Activated T-cell treated with anti-CD3 and anti-CD28 coated beads, Interleukin-2, amount 50 U/mL, for 72 hours (primary cell): ENCODE results near the gene ACSL3. TPM values are rescaled to one million over a fixed set of nuclear protein-coding genes. Genes with fewer than 3 reads are reported as not detected.

Experiments used
- ATAC-seq, 2 donors: fragments of 150-1000 bp; cut with Tn5 transposase; replicated peaks in 1 of 2; 2 replicates each; pipeline ENCODE4 v1.10.0; 2021; ENCODE audit warnings: moderate library complexity in 2 of 2, mild to moderate bottlenecking in 1 of 2
- DNase-seq, 2 donors: peaks; one replicate each; pipeline ENCODE4 v3.0.0; 2021 to 2022; ENCODE audit warnings: mixed read lengths in 1 of 2
- H3K27ac Mint-ChIP-seq: one replicate; pipeline ENCODE4 v1.8.0; 2022; ENCODE audit warnings: mild to moderate bottlenecking, moderate library complexity, mixed read lengths
- H3K27me3 Mint-ChIP-seq: one replicate; pipeline ENCODE4 v1.8.0; 2022; ENCODE audit warnings: low read depth, mixed read lengths
- H3K36me3 Mint-ChIP-seq, 2 donors: one replicate each; pipeline ENCODE4 v1.8.0; 2022; ENCODE audit warnings: mixed read lengths in 2 of 2, mild to moderate bottlenecking in 1 of 2; ENCODE audit not compliant: insufficient read depth in 2 of 2
- H3K4me1 Mint-ChIP-seq: one replicate; pipeline ENCODE4 v1.8.0; 2022; ENCODE audit warnings: low read depth, mixed read lengths
- H3K4me3 Mint-ChIP-seq, 2 donors: one replicate each; pipeline ENCODE4 v1.8.0; 2022; ENCODE audit warnings: mild to moderate bottlenecking in 2 of 2, mixed read lengths in 2 of 2, moderate library complexity in 2 of 2
- H3K9me3 Mint-ChIP-seq, 2 donors: one replicate each; pipeline ENCODE4 v1.8.0; 2022; ENCODE audit warnings: mixed read lengths in 2 of 2
- total RNA-seq, 2 donors: library from RNA; stranded (reverse); gene quantifications; one replicate each; pipeline ENCODE4 v1.2.3, GENCODE V29; 2022

Gene ACSL3
- total RNA-seq, 2 donors from 2014 or later, result 63.3 to 69.3 TPM

- H3K9me3 Mint-ChIP-seq, result peaks cover 1 to 4% of the 10 kb centered on the region in 2 donors
- peaks cover 17 to 51% of the 10 kb centered on the region in 2 donors for H3K36me3 Mint-ChIP-seq
- no peaks in the 10 kb centered on the region for H3K4me1 Mint-ChIP-seq
- no peak for ATAC-seq
- H3K27ac Mint-ChIP-seq, result no peak overlapping the region
- no peaks in the 10 kb centered on the region for H3K27me3 Mint-ChIP-seq
- H3K4me3 Mint-ChIP-seq, result no peak overlapping the region
- DNase-seq, result no peak
Measured at GRCh38 chr2:222933458-222933857, 72.6 kb downstream of the ACSL3 start.

- H3K4me1 Mint-ChIP-seq, result no peaks in the 10 kb centered on the region
- ATAC-seq (no peak), DNase-seq (no peak)
- no peak overlapping the region for H3K27ac Mint-ChIP-seq
- H3K4me3 Mint-ChIP-seq, result no peak overlapping the region
- peaks cover 20 to 49% of the 10 kb centered on the region in 2 donors for H3K36me3 Mint-ChIP-seq
- peaks cover 3 to 4% of the 10 kb centered on the region in 2 donors for H3K9me3 Mint-ChIP-seq
- no peaks in the 10 kb centered on the region for H3K27me3 Mint-ChIP-seq
Measured at GRCh38 chr2:222935688-222936298, 75.0 kb downstream of the ACSL3 start.

GRCh38 chr2:222936705-222937104, 75.9 kb downstream of the ACSL3 start:
- no peak for DNase-seq
- Mint-ChIP-seq H3K27ac (no peak overlapping the region), H3K27me3 (no peaks in the 10 kb centered on the region), H3K4me3 (no peak overlapping the region), H3K4me1 (no peaks in the 10 kb centered on the region), H3K36me3 (peaks cover 17 to 42% of the 10 kb centered on the region in 2 donors), H3K9me3 (peaks cover 3 to 4% of the 10 kb centered on the region in 2 donors)
- no peak for ATAC-seq

GRCh38 chr2:222938327-222938726, 77.5 kb downstream of the ACSL3 start:
- Mint-ChIP-seq H3K4me1 (peaks cover 7% of the 10 kb centered on the region), H3K4me3 (no peak overlapping the region), H3K27ac (no peak overlapping the region), H3K27me3 (no peaks in the 10 kb centered on the region), H3K9me3 (peaks cover 3 to 4% of the 10 kb centered on the region in 2 donors), H3K36me3 (peaks cover 17 to 37% of the 10 kb centered on the region in 2 donors)
- ATAC-seq, result no peak
- no peak for DNase-seq

GRCh38 chr2:222939208-222939856, 78.5 kb downstream of the ACSL3 start:
- peaks cover 12% of the 10 kb centered on the region for H3K4me1 Mint-ChIP-seq
- DNase-seq (peak; percentile 62 to 73), ATAC-seq (peak; percentile 78 to 82)
- no peak overlapping the region for H3K27ac Mint-ChIP-seq
- H3K27me3 Mint-ChIP-seq, result no peaks in the 10 kb centered on the region
- H3K9me3 Mint-ChIP-seq, result peaks cover 3 to 4% of the 10 kb centered on the region in 2 donors
- no peak overlapping the region for H3K4me3 Mint-ChIP-seq
- peaks cover 17 to 34% of the 10 kb centered on the region in 2 donors for H3K36me3 Mint-ChIP-seq

GRCh38 chr2:222939979-222940378, 79.1 kb downstream of the ACSL3 start:
- ATAC-seq, result no peak
- no peak for DNase-seq
- Mint-ChIP-seq H3K36me3 (peaks cover 12 to 31% of the 10 kb centered on the region in 2 donors), H3K27me3 (no peaks in the 10 kb centered on the region), H3K27ac (no peak overlapping the region), H3K4me1 (peaks cover 12% of the 10 kb centered on the region), H3K9me3 (peaks cover 3 to 4% of the 10 kb centered on the region in 2 donors), H3K4me3 (no peak overlapping the region)

GRCh38 chr2:222941510-222942032, 80.7 kb downstream of the ACSL3 start:
- DNase-seq (no peak), ATAC-seq (peak in 1 of 2 donors; percentile 41)
- Mint-ChIP-seq H3K27me3 (no peaks in the 10 kb centered on the region), H3K4me3 (no peak overlapping the region), H3K9me3 (peaks cover 2 to 4% of the 10 kb centered on the region in 2 donors), H3K36me3 (peaks cover 9 to 17% of the 10 kb centered on the region in 2 donors), H3K27ac (no peak overlapping the region), H3K4me1 (peaks cover 12% of the 10 kb centered on the region)

- DNase-seq (no peak), ATAC-seq (no peak)
- Mint-ChIP-seq H3K27me3 (no peaks in the 10 kb centered on the region), H3K9me3 (peaks cover 1 to 3% of the 10 kb centered on the region in 2 donors), H3K4me1 (peaks cover 12% of the 10 kb centered on the region), H3K27ac (no peak overlapping the region), H3K36me3 (peaks cover 5 to 11% of the 10 kb centered on the region in 2 donors), H3K4me3 (no peak overlapping the region)
Measured at GRCh38 chr2:222942561-222942960, 81.7 kb downstream of the ACSL3 start.

- Mint-ChIP-seq H3K4me3 (no peak overlapping the region), H3K27ac (no peak overlapping the region), H3K36me3 (peaks cover 3 to 7% of the 10 kb centered on the region in 2 donors), H3K9me3 (peaks cover 0 to 1% of the 10 kb centered on the region in 2 donors), H3K4me1 (peaks cover 12% of the 10 kb centered on the region), H3K27me3 (no peaks in the 10 kb centered on the region)
- ATAC-seq, result no peak
- DNase-seq, result no peak
Measured at GRCh38 chr2:222942977-222943376, 82.1 kb downstream of the ACSL3 start.

- Mint-ChIP-seq H3K27me3 (no peaks in the 10 kb centered on the region), H3K36me3 (peaks cover 3 to 5% of the 10 kb centered on the region in 2 donors), H3K9me3 (peaks cover 0 to 1% of the 10 kb centered on the region in 2 donors), H3K27ac (no peak overlapping the region), H3K4me1 (peaks cover 12% of the 10 kb centered on the region), H3K4me3 (no peak overlapping the region)
- ATAC-seq, result peak; percentile 40 to 57
- no peak for DNase-seq
Measured at GRCh38 chr2:222943820-222944219, 83.0 kb downstream of the ACSL3 start.

GRCh38 chr2:222944552-222944951, 83.7 kb downstream of the ACSL3 start:
- H3K4me1 Mint-ChIP-seq, result peaks cover 12% of the 10 kb centered on the region
- H3K36me3 Mint-ChIP-seq, result no peaks in the 10 kb centered on the region
- H3K9me3 Mint-ChIP-seq, result no peaks in the 10 kb centered on the region
- no peak overlapping the region for H3K4me3 Mint-ChIP-seq
- no peaks in the 10 kb centered on the region for H3K27me3 Mint-ChIP-seq
- DNase-seq (no peak), ATAC-seq (no peak)
- no peak overlapping the region for H3K27ac Mint-ChIP-seq

GRCh38 chr2:222944971-222945740, 84.3 kb downstream of the ACSL3 start:
- Mint-ChIP-seq H3K4me3 (no peak overlapping the region), H3K9me3 (no peaks in the 10 kb centered on the region), H3K27me3 (no peaks in the 10 kb centered on the region), H3K4me1 (peaks cover 12% of the 10 kb centered on the region), H3K36me3 (no peaks in the 10 kb centered on the region), H3K27ac (no peak overlapping the region)
- ATAC-seq (no peak), DNase-seq (no peak)

GRCh38 chr2:222945887-222946286, 85.1 kb downstream of the ACSL3 start:
- no peaks in the 10 kb centered on the region for H3K36me3 Mint-ChIP-seq
- DNase-seq (no peak), ATAC-seq (no peak)
- peak overlapping the region; percentile 35 for H3K27ac Mint-ChIP-seq
- H3K4me3 Mint-ChIP-seq, result no peak overlapping the region
- H3K27me3 Mint-ChIP-seq, result peaks cover 1% of the 10 kb centered on the region
- H3K4me1 Mint-ChIP-seq, result peaks cover 12% of the 10 kb centered on the region
- no peaks in the 10 kb centered on the region for H3K9me3 Mint-ChIP-seq
